ENCODE measurements around the gene NDST1.
"Not testable (repeated sequence)": the region's sequence is repeated elsewhere in the genome, so short reads cannot be mapped to it uniquely, and the experiment has no call there.

NDST1 gene

DNA sequence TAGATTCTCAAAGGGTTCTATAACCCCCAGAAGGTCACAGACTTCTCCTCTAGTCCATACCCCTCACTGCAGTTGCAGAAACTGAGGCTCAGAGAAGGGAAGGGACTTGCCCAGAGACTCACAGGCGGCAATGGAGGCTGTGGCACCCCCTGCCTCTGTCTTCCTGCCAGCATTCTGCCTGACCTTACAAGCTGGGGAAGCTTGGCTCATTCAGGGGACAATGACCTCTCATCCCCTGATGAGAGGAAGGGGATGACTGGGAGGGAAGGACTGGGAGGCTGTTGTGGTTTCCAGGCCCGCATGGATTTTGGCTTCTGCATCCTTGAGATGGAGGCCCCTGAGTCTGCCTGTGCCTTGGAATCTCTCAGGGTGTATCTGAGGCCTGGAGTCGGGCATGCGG lies 897 bp downstream of the NDST1 start:
- DNase-seq (ENCODE audit: low spot score), result no peak

DNA sequence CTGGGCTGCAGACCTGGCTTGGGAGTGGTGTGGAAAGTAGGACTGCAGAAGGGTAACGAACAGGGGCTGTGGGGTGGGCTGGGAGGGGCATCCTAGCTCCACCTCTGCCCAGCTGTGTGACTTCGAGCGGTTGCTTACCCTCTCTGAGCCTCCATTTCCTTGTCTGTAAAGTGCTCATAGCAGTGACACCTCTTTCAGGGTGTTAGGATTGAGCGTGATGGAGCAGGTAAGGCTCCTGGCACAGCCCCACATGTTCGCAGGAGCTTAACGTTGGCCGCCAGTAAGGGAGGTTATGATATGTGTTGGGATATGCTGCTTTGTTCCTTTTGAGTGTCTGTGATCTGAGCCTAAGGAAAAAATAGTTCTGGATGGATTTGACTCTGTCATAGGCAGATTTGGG lies 2.1 kb downstream of the NDST1 start:
- DNase-seq (ENCODE audit: low spot score), result no peak

DNA sequence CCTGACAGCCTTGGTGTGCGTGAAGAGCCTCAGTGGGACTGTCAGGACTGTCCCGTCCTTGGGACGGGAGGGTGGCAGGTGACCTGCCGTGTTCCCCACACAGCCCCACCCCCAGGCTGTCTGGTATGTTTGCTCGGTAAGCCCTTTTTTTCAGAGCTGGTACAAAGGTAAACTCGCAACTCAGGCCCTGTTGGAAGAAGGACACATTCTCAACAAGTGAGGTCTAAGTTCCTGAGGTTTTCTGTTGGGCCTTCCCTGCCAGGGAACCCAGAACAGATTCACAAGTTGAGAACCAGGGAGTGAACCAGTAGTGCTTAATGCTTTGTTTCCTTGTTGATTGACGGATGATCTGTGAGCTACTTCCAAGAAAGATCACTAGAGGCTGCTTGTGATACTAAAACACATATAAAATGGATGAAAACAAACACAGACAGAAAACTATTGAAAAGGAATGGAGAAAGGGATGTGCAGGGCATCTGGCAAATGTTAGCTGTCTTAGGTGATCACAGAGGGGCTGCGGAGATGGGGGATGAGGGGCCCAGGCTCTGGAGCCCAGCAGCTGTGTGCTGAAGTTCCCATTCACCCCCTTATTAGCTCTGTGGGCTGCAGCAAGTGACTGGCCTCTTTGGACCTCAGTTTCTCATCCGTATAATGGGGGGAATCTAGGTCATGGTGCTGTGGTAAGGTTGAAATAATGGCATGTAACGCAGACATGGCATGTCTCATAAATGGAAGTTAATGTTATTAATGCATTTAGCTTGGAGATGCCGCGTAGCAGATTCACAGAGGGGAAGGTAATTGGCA lies 2.7 kb downstream of the NDST1 start:
- no peak for DNase-seq (ENCODE audit: low spot score)

DNA sequence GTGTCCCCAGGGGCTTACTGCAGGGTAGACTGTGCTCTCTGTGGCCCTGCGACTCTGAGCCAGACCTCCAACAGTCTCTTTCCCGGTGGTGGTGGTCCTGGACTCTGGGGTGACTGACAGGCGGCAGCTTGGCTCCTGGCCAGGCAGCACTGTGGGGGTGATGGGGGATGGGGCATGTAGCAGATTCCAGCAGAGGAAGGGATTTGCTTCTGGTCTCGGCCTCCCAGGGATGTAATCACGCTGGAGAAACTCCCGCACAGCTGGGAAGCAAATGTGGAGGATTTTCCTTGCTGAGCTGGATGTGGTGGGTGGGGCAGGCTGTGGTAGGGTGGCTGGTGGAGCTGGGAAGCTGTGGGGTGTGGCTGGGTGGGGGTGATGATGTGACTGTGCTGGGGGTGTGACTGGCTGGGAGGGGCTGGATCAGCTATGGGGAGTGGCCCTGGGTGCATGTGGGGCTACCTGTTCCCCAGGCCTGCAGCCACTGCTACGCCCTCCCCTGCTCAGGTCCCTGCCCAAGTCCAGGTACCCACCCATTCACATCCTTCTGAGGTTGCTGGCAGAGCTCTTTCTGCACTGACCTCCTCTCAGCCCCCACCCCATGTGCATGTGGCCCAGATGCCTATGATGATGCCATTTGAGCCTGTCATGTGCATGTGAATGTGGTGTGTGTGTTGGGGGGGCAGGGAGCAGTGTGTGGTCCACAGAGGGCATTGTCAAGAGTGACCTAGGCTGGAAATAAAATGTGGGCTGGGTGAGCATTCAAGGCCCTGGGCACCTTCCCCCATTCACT lies 3.8 kb downstream of the NDST1 start:
- no peak for DNase-seq (ENCODE audit: low spot score)

DNA sequence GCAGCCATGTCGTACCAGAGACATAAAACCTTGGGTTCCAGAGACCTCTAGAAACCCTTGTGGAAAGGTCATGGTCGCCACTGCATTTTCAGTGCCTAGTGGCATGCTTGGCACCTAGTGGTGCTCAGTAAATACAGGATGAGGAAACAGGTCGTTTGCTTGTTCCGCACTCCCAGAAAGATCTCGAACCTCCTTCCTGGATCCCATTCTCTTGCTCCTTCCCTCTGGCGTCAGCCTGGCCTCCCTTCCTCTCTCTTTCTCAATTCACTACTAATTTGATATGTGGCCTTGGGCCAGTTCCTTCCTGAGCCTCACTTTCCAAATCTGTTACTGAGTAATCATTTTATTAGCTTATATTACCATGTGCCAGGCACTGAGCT lies 4.4 kb downstream of the NDST1 start:
- DNase-seq (ENCODE audit: low spot score), result no peak

DNA sequence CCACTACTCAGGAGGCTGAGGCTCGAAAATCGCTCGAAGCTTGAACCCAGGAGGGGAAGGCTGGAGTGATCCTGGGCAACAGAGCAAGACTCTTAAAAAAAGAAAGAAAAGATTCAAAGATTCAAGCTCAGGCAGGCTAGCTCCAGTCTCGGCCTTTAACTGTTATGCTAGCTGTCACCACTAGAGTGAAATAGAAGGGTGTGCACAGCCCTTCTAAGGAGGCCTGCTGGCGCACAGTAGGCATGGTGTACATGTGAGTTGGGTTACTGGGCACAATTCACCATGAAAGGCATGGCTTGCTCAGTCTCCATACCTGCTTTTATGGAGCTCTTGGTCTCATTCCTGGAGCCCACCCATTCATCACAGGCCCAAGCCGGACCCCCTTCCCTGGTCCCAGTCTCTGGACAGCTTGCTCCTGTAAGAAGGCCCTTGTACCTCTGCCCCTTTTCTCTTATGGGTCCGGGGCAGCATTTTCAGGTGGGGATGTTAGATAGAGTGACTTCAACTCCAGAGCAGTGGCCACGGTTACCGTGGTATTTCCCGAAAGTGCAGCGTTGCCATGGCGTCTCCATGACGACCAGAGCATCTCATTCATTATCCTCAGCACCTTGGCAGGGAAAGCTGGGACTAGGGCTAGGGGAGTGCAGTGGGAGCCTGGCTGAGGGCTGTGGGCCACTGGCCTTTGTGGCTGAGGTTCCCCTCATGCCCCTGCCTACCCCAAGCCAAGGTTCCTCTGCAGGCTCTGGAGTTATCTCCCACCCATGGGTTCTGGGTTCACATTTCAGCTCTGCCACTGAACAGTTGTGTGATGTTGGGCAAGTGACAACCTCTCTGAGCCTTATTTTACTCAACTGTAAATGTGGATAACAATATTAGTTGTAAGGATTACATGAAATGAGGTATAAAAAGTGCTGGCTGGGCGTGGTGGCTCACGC lies 5.7 kb downstream of the NDST1 start:
- DNase-seq (ENCODE audit: low spot score), result no peak

DNA sequence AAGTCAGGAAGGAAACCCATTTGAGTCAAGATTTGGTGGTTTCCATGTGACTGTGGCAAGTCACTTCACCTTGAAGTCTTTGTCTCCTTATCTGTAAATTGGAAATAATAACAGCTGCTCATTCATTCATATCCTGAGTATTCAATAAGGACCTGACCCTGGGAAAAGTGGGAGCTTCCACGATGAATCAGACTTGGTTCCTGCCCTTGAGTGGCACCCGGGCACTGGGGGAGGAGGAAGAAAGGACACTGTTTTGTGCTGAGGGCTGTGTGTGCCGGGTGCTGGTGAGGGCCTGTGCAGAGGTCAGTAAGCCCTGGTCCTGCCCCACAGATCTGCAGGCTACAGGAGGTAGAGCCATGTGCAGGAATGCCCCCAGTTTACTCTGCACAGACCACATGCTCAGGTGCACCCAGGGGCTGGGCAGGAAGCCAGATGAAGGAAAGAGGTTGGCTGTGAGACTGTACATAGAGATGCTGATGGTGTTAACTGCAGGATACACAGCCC lies 6.8 kb downstream of the NDST1 start:
- DNase-seq (ENCODE audit: low spot score), result no peak

DNA sequence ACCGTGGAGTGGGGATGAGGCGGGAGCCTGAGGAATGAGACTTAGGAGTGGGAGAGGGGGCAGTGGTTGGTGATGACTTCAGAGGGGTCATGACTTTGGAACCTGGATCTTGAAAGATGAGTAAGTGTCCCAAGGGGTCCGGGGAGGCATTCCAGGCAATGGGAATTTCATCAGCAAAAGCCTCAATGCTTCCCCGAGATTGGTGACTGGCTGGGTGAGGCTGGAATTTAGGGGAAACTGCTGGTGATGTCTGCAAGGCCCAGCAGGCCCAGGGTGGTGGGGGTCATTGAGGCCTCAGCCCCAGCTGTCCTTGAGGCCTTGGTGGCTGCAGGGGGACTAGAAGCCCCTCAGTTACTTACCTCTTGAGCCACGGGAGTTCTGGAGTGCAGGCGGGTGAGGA lies 7.5 kb downstream of the NDST1 start:
- no peak for DNase-seq (ENCODE audit: low spot score)

DNA sequence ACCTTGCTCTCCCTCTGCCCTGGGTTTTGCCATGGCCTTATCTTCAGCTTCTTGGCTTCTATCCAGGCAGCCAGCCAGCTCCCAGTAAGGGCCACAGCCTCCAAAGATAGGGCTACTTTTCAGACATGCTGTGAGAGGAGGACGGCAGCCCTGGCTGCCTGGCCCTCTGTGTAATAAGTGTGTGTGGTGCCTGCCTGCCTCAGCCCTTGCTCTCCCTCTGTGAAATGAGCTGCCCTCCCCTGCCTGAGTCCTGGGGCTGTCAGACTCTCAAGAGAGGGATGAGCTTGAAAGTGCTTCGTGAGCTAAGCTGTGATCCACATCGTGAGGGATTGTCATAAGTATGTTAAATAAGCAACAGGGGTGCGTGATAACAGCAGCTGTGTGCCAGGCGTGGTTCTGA lies 8.1 kb downstream of the NDST1 start:
- DNase-seq (ENCODE audit: low spot score), result no peak

DNA sequence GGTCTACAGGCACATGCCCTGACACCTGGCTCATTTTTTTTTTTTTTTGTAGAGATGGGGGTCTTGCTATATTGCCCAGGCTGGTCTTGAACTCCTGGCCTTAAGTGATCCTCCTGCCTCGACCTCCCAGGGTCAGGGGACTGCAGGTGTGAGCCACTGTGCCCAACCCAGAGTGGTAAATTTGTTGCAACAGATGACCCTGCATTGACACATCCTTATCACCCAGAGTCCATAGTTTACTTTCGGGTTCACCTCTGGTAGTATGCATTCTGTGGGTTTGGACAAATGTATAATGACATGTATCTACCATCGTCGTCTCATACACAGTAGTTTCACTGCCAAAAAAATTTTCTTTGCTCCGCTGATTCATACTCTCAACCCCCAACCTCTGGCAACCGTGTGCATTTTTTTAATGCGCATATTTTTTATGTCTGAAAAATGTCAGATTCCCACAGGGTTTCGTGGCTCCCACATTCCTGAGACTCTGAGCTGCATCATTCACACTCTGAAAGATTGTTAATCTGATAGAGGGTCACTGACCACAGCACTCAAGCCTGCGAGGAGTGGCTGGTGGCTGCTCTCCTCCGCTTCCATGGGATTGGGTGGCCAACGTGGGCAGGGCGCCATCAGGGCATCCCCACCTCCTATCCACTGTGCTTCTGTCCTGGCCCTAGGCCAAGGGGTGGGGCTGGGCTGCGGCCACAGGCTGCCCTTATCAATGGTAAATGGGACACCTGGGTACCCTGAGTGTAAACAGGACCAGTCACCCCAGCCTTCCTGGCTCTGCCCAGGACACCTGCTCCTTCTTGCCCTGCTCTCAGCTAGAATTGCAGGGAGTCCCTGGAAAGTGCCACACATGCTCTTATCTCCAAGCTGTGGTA lies 9.6 kb downstream of the NDST1 start:
- no peak for DNase-seq (ENCODE audit: low spot score)

DNA sequence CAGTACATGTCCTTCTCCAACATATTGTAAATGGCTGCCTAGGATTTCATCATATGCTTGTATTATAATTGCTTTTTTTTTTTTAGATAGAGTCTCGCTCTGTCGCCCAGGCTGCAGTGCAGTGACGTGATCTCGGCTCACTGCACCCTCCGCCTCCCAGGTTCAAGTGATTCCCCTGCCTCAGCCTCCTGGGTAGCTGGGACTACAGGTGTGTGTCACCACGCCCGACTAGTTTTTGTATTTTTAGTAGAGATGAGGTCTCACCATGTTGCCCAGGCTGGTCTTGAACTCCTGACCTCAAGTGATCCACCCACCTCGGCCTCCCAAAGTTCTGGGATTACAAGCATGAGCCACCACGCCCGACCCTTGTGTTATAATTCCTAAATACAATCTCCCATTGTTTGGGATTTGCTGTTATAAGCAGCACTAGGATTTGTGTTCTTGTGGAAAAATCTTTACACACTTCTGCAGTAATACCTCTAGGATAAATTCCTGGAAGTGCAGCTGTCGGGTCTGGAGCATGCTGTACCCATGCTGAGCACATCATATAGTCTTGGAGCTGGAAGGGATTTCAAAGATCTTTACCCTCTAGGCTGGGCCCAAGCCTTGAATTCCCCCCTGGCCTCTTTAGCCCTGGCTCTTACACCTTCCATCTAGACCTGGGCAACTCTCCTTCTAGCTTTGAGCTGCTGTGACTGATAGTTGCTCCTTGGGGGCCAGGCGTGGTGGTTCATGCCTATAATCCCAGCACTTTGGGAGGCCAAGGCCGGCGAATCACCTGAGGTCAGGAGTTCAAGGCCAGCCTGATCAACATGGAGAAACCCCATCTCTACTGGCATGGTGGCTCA lies 11.0 kb downstream of the NDST1 start:
- not testable (repeated sequence) for DNase-seq (ENCODE audit: low spot score)

DNA sequence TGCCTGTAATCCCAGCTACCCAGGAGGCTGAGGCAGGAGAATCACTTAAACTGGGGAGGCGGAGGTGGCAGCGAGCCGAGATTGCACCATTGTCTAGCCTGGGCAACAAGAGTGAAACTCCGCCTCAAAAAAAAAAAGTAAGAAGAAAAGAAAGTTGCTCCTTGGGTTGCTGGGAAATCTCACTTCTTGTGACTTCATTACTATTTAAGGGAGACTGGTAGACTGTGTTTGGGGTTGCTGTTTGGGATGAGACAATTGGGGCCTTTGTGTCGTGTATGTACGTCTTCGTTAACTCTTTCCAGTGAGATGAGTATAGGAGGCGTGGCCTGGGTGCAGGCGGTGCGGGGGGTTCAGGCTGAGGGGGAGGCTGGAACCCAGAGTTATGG lies 11.6 kb downstream of the NDST1 start:
- DNase-seq (ENCODE audit: low spot score), result no peak

DNA sequence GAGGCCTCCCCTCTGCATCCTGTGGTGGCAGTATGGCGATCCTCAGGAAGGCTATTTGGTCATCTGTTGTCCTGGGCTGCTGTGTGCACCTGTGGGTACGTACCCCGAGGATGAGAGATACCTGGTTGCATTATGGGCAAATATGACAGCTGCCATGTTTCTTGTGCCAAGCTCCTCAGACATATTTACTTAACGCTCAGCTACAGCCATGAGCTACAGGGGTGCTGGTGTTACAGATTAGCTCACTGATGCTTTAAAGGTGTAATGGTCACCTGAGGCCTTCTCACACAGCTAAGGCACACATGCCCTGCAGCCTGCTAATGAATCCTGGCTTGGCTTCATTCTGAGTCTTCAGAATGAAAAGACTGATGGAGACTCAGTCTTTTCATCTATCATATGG lies 12.0 kb downstream of the NDST1 start:
- no peak for DNase-seq (ENCODE audit: low spot score)

DNA sequence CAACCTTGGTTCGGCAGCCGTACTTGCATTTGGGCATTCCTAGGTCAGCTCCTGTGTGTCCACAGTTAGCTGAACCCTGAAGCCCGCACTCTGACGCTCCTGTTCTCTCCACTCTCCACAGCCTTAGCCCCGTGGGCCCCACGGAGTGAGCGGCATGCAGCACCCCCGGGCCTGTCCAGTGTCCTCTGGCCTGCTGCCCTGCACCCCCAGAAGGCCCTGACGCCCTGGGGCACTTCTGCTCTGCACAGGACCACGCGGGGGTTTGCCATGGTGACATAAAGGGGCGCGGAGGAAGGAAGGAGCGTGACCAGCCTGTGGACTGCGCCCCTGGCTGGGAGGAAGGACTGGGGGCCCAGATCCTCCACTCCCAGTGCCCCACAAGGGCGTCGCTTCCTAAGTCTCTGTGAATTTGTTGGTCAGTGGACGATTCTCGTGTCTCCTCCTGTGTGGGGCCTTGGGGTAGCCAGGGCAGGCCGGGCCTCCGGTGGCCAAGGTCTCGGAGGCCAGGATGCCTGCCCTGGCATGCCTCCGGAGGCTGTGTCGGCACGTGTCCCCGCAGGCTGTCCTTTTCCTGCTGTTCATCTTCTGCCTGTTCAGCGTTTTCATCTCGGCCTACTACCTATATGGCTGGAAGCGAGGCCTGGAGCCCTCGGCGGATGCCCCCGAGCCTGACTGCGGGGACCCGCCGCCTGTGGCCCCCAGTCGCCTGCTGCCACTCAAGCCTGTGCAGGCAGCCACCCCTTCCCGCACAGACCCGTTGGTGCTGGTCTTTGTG lies 13.0 kb downstream of the NDST1 start:
- DNase-seq (ENCODE audit: low spot score), result no peak

DNA sequence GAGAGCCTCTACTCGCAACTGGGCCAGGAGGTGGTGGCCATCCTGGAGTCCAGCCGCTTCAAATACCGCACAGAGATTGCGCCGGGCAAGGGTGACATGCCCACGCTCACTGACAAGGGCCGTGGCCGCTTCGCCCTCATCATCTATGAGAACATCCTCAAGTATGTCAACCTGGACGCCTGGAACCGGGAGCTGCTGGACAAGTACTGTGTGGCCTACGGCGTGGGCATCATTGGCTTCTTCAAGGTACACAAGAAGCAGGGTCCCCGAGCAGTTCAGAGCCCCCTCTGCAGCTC lies 13.5 kb downstream of the NDST1 start:
- no peak for DNase-seq (ENCODE audit: low spot score)

DNA sequence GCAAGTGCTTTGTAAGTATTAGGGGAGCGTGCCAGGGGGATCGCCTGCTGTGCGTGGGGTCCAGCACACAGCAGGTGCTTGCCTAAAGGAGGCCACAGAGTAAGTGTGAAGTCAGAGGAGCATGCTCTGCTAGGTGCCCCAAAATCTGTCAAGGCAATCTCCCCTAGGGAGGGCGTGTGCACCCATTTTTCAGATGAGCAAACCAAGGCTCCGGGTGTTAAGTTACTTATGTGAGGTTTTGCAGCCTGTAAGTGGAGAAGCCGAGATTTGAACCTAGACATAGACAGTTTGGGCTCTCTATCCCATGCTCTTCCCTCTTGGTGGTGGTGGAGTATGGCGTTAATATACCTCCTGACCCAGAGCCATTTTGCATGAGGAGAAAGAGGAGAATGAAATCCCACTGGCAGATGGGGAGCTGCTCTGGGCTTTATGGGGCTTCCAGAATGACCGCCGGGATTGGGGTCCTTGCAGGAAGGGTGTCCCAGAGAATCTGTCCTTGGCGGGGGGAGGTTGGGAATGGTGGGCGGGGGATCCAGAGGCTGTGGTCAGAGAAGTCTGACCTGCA lies 14.1 kb downstream of the NDST1 start:
- no peak for DNase-seq (ENCODE audit: low spot score)

DNA sequence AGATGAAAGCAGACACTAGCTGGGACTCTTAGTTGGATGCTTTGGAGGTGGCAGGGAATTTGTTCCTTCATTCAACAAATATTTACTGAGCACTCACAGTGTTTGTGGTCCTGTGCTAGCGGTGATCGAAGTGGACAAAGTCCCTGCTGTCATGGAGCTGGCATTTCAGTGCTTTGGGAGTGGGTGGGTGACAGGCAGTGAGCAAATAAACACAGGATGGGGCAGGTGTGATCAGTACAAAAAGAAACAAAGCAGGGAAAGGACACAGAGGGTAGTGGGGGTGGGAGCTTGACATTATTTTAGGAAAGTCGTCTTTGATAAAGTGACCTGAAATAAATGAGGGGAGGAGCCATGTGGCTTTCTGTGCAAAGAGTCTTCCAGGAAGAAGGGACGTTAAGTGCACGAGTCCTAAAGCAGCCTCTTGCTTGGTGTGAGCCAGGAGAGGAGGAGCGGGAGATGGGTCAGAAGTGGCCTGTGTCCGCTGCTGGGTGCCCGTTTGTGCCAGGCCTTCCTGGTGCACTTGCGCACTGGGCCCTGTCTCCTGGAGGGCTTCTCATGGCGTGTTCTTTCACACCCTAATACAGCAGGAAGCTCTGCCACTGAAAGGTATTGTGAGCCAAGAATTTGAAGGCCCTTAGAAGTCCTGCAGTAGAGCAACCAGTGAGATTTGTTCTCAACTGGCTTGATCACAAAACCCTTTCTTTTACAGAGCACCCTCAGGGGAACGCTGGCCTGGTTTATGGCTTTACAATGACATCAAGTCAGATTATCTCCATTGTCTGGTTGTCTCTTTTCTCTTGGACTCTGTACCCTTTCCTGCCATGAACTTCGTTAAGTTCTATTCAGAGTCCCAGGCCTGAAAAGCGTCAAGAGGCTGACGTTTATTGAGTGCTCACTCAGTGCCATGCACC lies 14.8 kb downstream of the NDST1 start:
- DNase-seq (ENCODE audit: low spot score), result no peak

All from CD4-positive, alpha-beta T cell treated with Interleukin-6 at 100 ng/mL for 8 hours (primary cell).